Caco-2 (cell line): Measurements from ENCODE around the gene MYB. TPM values are rescaled to one million over a fixed set of nuclear protein-coding genes. Genes with fewer than 3 reads are reported as not detected.

Experiments used
- Bru-seq: library from RNA; stranded (reverse); fragments of 400-500 nt; gene quantifications from one replicate; lab custom pipeline; 2021; lab: Mats Ljungman, UMichigan
- BruChase-seq, 2 experiments: library from RNA; stranded (reverse); fragments of 400-500 nt; gene quantifications; one replicate each; lab custom pipeline; 2021; lab: Mats Ljungman, UMichigan
- BruUV-seq: library from RNA; stranded (reverse); fragments of 400-500 nt; replicated peaks from 2 replicates; lab custom pipeline; 2021; lab: Mats Ljungman, UMichigan
- CTCF ChIA-PET: fragments of 300-600 bp; sonication (Branson Sonifier 250); formaldehyde crosslinking; loops from one replicate; lab custom pipeline; 2022; ENCODE audit warnings: antibody characterized with exemption; lab: Charles Lee
- POLR2A ChIA-PET: fragments of 300-600 bp; sonication (Branson Sonifier 250); formaldehyde crosslinking; loops from one replicate; lab custom pipeline; 2022; ENCODE audit warnings: antibody characterized with exemption; lab: Charles Lee
- DNase-seq, 2 experiments: peaks; one replicate each; pipeline versions ENCODE4 v3.0.0 to v3.0.0-alpha.2; 2020 to 2022
- H3K27me3 ChIP-seq: replicated peaks from 2 replicates; pipeline ENCODE4 v1.6.0; 2011; ENCODE audit warnings: low read length; ENCODE audit not compliant: control insufficient read depth, insufficient read depth
- H3K36me3 ChIP-seq: 2 replicates; pipeline ENCODE4 v1.5.1; 2011; ENCODE audit warnings: low read length; ENCODE audit not compliant: control insufficient read depth, insufficient read depth
- H3K4me1 ChIP-seq: fragments of 250-450 bp; sonication (Bioruptor Pico); 2 replicates; pipeline ENCODE4 v1.5.1; 2020; ENCODE audit warnings: mild to moderate bottlenecking
- H3K4me3 ChIP-seq: 2 replicates; pipeline ENCODE4 v1.5.1; 2011; ENCODE audit warnings: low read depth, mild to moderate bottlenecking, control low read depth, low read length
- H3K9me3 ChIP-seq: fragments of 250-450 bp; sonication (Bioruptor Pico); 2 replicates; pipeline ENCODE4 v1.5.1; 2020; ENCODE audit warnings: mild to moderate bottlenecking, moderate library complexity
- H3K27ac Mint-ChIP-seq: one replicate; pipeline ENCODE4 v1.8.0; 2022; ENCODE audit warnings: mixed read lengths; ENCODE audit not compliant: unreplicated experiment
- H3K27me3 Mint-ChIP-seq: one replicate; pipeline ENCODE4 v1.8.0; 2022; ENCODE audit warnings: mixed read lengths; ENCODE audit not compliant: insufficient read depth, unreplicated experiment
- H3K36me3 Mint-ChIP-seq: one replicate; pipeline ENCODE4 v1.8.0; 2022; ENCODE audit warnings: mild to moderate bottlenecking, mixed read lengths; ENCODE audit not compliant: insufficient read depth, unreplicated experiment
- H3K4me1 Mint-ChIP-seq: one replicate; pipeline ENCODE4 v1.8.0; 2022; ENCODE audit warnings: low read depth, mixed read lengths; ENCODE audit not compliant: unreplicated experiment
- H3K4me3 Mint-ChIP-seq: one replicate; pipeline ENCODE4 v1.8.0; 2022; ENCODE audit warnings: mild to moderate bottlenecking, moderate library complexity, mixed read lengths; ENCODE audit not compliant: unreplicated experiment
- H3K9me3 Mint-ChIP-seq: one replicate; pipeline ENCODE4 v1.8.0; 2022; ENCODE audit warnings: mixed read lengths; ENCODE audit not compliant: unreplicated experiment
- CTCF ChIP-seq, 2 experiments: fragments of 200-600 bp in 1 of 2; IDR thresholded peaks; 1 replicate in 1 of 2; 2 replicates in 1 of 2; pipeline versions ENCODE4 v1.5.1 to v1.8.0; 2011 to 2022; ENCODE audit warnings: antibody characterized with exemption in 1 of 2, control low read depth in 1 of 2, inconsistent platforms in 1 of 2, low read depth in 1 of 2, low read length in 1 of 2, mild to moderate bottlenecking in 1 of 2, moderate library complexity in 1 of 2; ENCODE audit not compliant: insufficient read depth in 1 of 2, severe bottlenecking in 1 of 2, unreplicated experiment in 1 of 2
- intact Hi-C: fragments of 100-400 bp; cut with micrococcal nuclease; formaldehyde crosslinking; loops from one replicate; pipeline ENCODE4 v1.10.0; 2022; ENCODE audit not compliant: unreplicated experiment
- long read RNA-seq: library from polyadenylated mRNA; stranded (forward); transcript quantifications from one replicate; pipeline ENCODE4 v2.0.0, GENCODE V29; 2022
- total RNA-seq: library from RNA; stranded (reverse); gene quantifications from 2 replicates; pipeline ENCODE4 v1.2.3, GENCODE V29; 2022

MYB gene
- total RNA-seq (2.3 and 2.7 TPM in 2 replicates), Bru-seq, nascent RNA (percentile 41 among the genes with signal in this experiment), BruChase-seq, experiment 1, labeled RNA remaining after a 2-hour chase (percentile 40 among the genes with signal in this experiment), BruChase-seq, experiment 2, labeled RNA remaining after a 6-hour chase (percentile 34 among the genes with signal in this experiment)
- long read RNA-seq, result 0 reads

DNA sequence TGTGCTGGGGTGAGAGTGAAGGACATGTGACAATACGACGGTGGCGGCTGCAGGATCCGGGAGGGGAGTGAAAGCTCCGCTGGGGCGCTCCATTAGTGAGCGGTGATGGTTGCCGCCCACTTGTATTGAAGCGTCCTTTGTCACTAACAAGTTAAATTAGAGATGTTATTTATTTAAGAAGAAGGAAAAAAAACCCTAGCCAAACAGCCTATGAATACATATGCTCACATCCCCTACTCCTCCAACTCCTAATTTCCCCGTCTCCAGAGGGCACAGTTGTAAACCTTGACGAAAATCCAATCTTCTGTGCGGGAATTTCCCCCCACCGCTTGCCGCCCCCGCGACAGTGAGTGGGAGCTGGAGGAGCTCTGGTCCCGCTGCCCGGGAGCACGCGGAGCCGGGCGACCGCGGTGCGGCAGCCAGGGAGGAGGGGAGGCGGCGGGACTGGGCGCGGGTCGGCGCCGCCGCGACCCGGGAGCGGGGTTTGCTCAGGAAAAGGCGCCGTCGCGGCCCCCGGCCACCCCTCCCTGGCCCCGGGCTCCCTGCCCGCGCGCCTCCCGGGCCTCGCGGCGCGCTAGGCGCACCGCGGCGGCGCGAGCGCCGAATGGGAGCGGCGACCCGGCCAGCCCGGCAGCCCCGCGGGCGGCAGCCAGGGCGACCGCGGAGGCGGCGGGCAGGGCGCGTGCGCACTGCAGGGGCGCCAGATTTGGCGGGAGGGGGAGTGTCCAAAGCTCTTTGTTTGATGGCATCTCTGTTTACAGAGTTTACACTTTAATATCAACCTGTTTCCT lies at the start of gene MYB:
MYB (plus strand) TSS at position 767 of the 791 bp plus-strand sequence. CDS start 206 bp downstream, outside the sequence.
- no peaks in the 10 kb centered on the region for H3K36me3 ChIP-seq
- H3K27me3 Mint-ChIP-seq, result peaks cover 8% of the 10 kb centered on the region
- TF ChIP-seq CTCF (IDR thresholded peaks at IDR 0.05; ENCODE audit: insufficient read depth in 1 of 2, low read depth in 1 of 2, low read length in 1 of 2, severe bottlenecking in 1 of 2, unreplicated experiment in 1 of 2), result peak in 1 of 2 experiments; percentile 0
- no peaks in the 10 kb centered on the region for H3K9me3 Mint-ChIP-seq
- ChIA-PET POLR2A (interaction anchor here (1.3 kb wide), 1 partner anchor 126 kb away, joined by 5 read pairs; the partner anchor contains the start of gene HBS1L), CTCF (no interaction called here)
- peak; percentile 52 to 70 for DNase-seq
- peak within 1 kb of the TSS; percentile 88 for H3K4me3 Mint-ChIP-seq
- peak within 1 kb of the TSS; percentile 57 for H3K4me3 ChIP-seq
- peaks cover 9% of the 10 kb centered on the region for H3K4me1 ChIP-seq
- H3K36me3 Mint-ChIP-seq, result no peaks in the 10 kb centered on the region
- no peaks in the 10 kb centered on the region for H3K9me3 ChIP-seq
- no TSS peak for BruUV-seq
- peaks cover 12% of the 10 kb centered on the region for H3K4me1 Mint-ChIP-seq
- no peaks in the 10 kb centered on the region for H3K27me3 ChIP-seq
- intact Hi-C loops, result loop anchor here (5.0 to 10.0 kb wide), 3 partner anchors 87 to 126 kb away; partner anchors contain the start of gene HBS1L
- H3K27ac Mint-ChIP-seq, result no peak within 1 kb of the TSS

DNA sequence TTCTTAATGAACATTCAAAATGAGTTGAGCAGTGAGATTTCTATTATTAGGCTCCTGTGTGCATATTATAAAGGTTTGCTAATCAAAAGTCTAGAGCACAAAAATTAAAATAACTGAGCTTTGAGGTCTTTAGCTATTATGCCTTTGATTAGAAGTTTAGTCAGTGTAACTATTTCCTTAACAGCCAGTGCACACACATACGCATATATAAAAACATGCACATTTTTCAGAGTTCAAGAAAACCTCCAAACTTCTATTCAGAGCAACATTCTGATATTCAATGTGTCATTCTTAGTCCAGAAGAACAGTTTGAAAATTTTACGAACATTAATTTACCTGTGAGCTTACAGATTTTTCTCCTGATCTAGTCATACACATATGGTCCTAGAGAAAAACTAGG lies 48.3 kb upstream of the MYB start:
- TF ChIP-seq CTCF (IDR thresholded peaks at IDR 0.05; ENCODE audit: insufficient read depth in 1 of 2, low read depth in 1 of 2, low read length in 1 of 2, severe bottlenecking in 1 of 2, unreplicated experiment in 1 of 2), result no peak
- no peaks in the 10 kb centered on the region for H3K27me3 Mint-ChIP-seq
- no TSS peak for BruUV-seq
- no peaks in the 10 kb centered on the region for H3K9me3 ChIP-seq
- no peak for DNase-seq
- H3K27ac Mint-ChIP-seq, result no peak overlapping the region
- H3K36me3 Mint-ChIP-seq, result no peaks in the 10 kb centered on the region
- H3K36me3 ChIP-seq, result no peaks in the 10 kb centered on the region
- no peaks in the 10 kb centered on the region for H3K27me3 ChIP-seq
- peaks cover 1% of the 10 kb centered on the region for H3K4me1 Mint-ChIP-seq
- intact Hi-C loops, result no loop called here
- peaks cover 9% of the 10 kb centered on the region; the same call in 1 of the 2 replicates for H3K4me1 ChIP-seq
- H3K4me3 ChIP-seq, result no peak overlapping the region
- no peak overlapping the region for H3K4me3 Mint-ChIP-seq
- ChIA-PET CTCF (no interaction called here), POLR2A (no interaction called here)
- H3K9me3 Mint-ChIP-seq, result no peaks in the 10 kb centered on the region

- Histone ChIP-seq H3K27me3 (no peaks in the 10 kb centered on the region), H3K4me3 (no peak overlapping the region), H3K36me3 (no peaks in the 10 kb centered on the region), H3K4me1 (peaks cover 10% of the 10 kb centered on the region; the same call in 1 of the 2 replicates), H3K9me3 (no peaks in the 10 kb centered on the region)
- Mint-ChIP-seq H3K27me3 (no peaks in the 10 kb centered on the region), H3K4me3 (no peak overlapping the region), H3K4me1 (peaks cover 5% of the 10 kb centered on the region), H3K9me3 (no peaks in the 10 kb centered on the region), H3K36me3 (no peaks in the 10 kb centered on the region), H3K27ac (no peak overlapping the region)
- no TSS peak for BruUV-seq
- CTCF ChIA-PET, result no interaction called here
- POLR2A ChIA-PET, result interaction anchor here (0.6 kb wide), 1 partner anchor 253 kb away, joined by 16 read pairs; no protein-coding TSS in a partner anchor
- no peak for TF ChIP-seq CTCF (IDR thresholded peaks at IDR 0.05; ENCODE audit: insufficient read depth in 1 of 2, low read depth in 1 of 2, low read length in 1 of 2, severe bottlenecking in 1 of 2, unreplicated experiment in 1 of 2)
- intact Hi-C loops, result no loop called here
- DNase-seq, result no peak
These were observed 45.3 kb upstream of the MYB start for GRCh38 chr6:135135835-135136234.
